K562 (cell line): ENCODE measurements around the gene ZCCHC4. TPM values are rescaled to one million over a fixed set of nuclear protein-coding genes. Genes with fewer than 3 reads are reported as not detected.

Source experiments
- ATAC-seq: fragments of 200-7000 bp; cut with Tn5 transposase; 3 replicates; pipeline ENCODE4 v1.9.1; 2020; ENCODE audit warnings: moderate library complexity
- BruUV-seq: library from RNA; stranded (reverse); fragments of 400-500 nt; replicated peaks from 2 replicates; lab custom pipeline; 2021; lab: Mats Ljungman, UMichigan
- CTCF ChIA-PET: fragments of 300-600 bp; formaldehyde crosslinking; extraction: SDS; loops from one replicate; lab custom pipeline; 2021; ENCODE audit warnings: low intra/inter-chr PET ratio; lab: Yijun Ruan, JAX
- POLR2A ChIA-PET: fragments of 300-600, 350-650 bp; sonication (Branson Sonifier 250); formaldehyde crosslinking; extraction: SDS; loops from one replicate; lab custom pipeline; 2021; ENCODE audit warnings: antibody characterized with exemption, inconsistent platforms; lab: Yijun Ruan, JAX
- DNase-seq, 4 experiments: peaks; one replicate each; pipeline versions ENCODE4 v3.0.0 to v3.0.0-alpha.2; 2011 to 2018; ENCODE audit warnings: low spot score in 3 of 4, mixed read lengths in 3 of 4; ENCODE audit errors: extremely low read depth in 1 of 4
- FAIRE-seq: peaks from 2 replicates; lab custom pipeline; 2011; peaks lifted over from hg19 to GRCh38; lab: Jason Lieb, UNC
- H2AFZ ChIP-seq: 2 replicates; pipeline ENCODE4 v1.6.0; 2011; ENCODE audit warnings: low read depth, low read length, control low read depth, inconsistent platforms
- H3K27ac ChIP-seq: fragments of 200-600 bp; 3 replicates; pipeline ENCODE4 v1.8.0; 2011; ENCODE audit warnings: low read depth, mild to moderate bottlenecking, control low read depth, inconsistent platforms, low read length, moderate library complexity, mixed read lengths; ENCODE audit errors: extremely low read depth
- H3K27me3 ChIP-seq, 2 experiments: fragments of 300-600 bp in 1 of 2; 2 replicates in 1 of 2; 3 replicates in 1 of 2; pipeline versions ENCODE4 v1.6.0 to v1.8.0; 2011; ENCODE audit warnings: inconsistent platforms in 2 of 2, low read length in 2 of 2, mild to moderate bottlenecking in 1 of 2, mixed read lengths in 1 of 2, moderate library complexity in 1 of 2; ENCODE audit not compliant: control insufficient read depth in 2 of 2, insufficient read depth in 2 of 2
- H3K36me3 ChIP-seq: fragments of 300-600 bp; 3 replicates; pipeline ENCODE4 v1.8.0; 2011; ENCODE audit warnings: mild to moderate bottlenecking, low read length, inconsistent platforms; ENCODE audit not compliant: control insufficient read depth, insufficient read depth
- H3K4me1 ChIP-seq, 2 experiments: fragments of 200-600 bp in 1 of 2; replicated peaks in 1 of 2; 2 replicates in 1 of 2; 3 replicates in 1 of 2; pipeline versions ENCODE4 v1.5.1 to v1.8.0; 2011; ENCODE audit warnings: inconsistent platforms in 2 of 2, low read length in 2 of 2, mild to moderate bottlenecking in 1 of 2, mixed read lengths in 1 of 2, moderate library complexity in 1 of 2; ENCODE audit not compliant: control insufficient read depth in 2 of 2, insufficient read depth in 2 of 2
- H3K4me2 ChIP-seq: 2 replicates; pipeline ENCODE4 v1.6.1; 2011; ENCODE audit warnings: low read length, control low read depth, inconsistent platforms, mixed read lengths; ENCODE audit not compliant: insufficient read depth
- H3K4me3 ChIP-seq: fragments of 200-600 bp; sonication (generic), shearing (Covaris generic); 2 replicates; pipeline ENCODE4 v1.5.1; 2016; ENCODE audit warnings: control low read depth, inconsistent platforms
- H3K79me2 ChIP-seq: fragments of 200-600 bp; 3 replicates; pipeline ENCODE4 v1.8.0; 2011; ENCODE audit warnings: low read length, inconsistent platforms; ENCODE audit not compliant: control insufficient read depth, insufficient read depth
- H3K9ac ChIP-seq, 2 experiments: 2 replicates each; pipeline versions ENCODE4 v1.6.0 to v1.6.1; 2011; ENCODE audit warnings: low read depth in 2 of 2, low read length in 2 of 2, control low read depth in 1 of 2, inconsistent platforms in 1 of 2, mild to moderate bottlenecking in 1 of 2, mixed read lengths in 1 of 2; ENCODE audit not compliant: insufficient read depth in 1 of 2
- H3K9me1 ChIP-seq: one replicate; pipeline ENCODE4 v1.6.0; 2011; ENCODE audit warnings: inconsistent platforms, mild to moderate bottlenecking, low read length, moderate library complexity; ENCODE audit not compliant: control insufficient read depth, insufficient read depth
- H3K9me3 ChIP-seq: replicated peaks from 2 replicates; pipeline ENCODE4 v1.5.1; 2011; ENCODE audit warnings: low read depth, low read length, inconsistent platforms; ENCODE audit not compliant: control insufficient read depth, insufficient read depth
- H4K20me1 ChIP-seq: replicated peaks from 2 replicates; pipeline ENCODE4 v1.6.1; 2011; ENCODE audit warnings: low read length, inconsistent platforms, mixed read lengths; ENCODE audit not compliant: control insufficient read depth, insufficient read depth
- ILF3 ChIP-seq: fragments of 450-650 bp; IDR thresholded peaks from 2 replicates; pipeline ENCODE4 v1.6.1; 2018; ENCODE audit warnings: antibody characterized with exemption, mild to moderate bottlenecking, moderate library complexity, borderline replicate concordance
- POLR2AphosphoS5 ChIP-seq: IDR thresholded peaks from 2 replicates; pipeline ENCODE4 v1.6.1; 2011; ENCODE audit warnings: mild to moderate bottlenecking, low read depth, low read length, moderate library complexity; ENCODE audit not compliant: control insufficient read depth, insufficient read depth
- TAF9B ChIP-seq: fragments of 450-650 bp; IDR thresholded peaks from 2 replicates; pipeline ENCODE4 v1.6.1; 2018; ENCODE audit warnings: mild to moderate bottlenecking; ENCODE audit not compliant: partially characterized antibody
- TARDBP ChIP-seq: fragments of 450-650 bp; IDR thresholded peaks from 2 replicates; pipeline ENCODE4 v1.6.1; 2016
- ZFP36 ChIP-seq: fragments of 150-350 bp; IDR thresholded peaks from 2 replicates; pipeline ENCODE4 v1.6.1; 2018; ENCODE audit warnings: low read length, low read depth; ENCODE audit not compliant: partially characterized antibody
- WGBS: fragments of 100-300 bp; shearing (Covaris generic); methylation state at CpG from one replicate; pipeline ENCODE4 v1.1.6; 2016; ENCODE audit warnings: low coverage, mixed read lengths; ENCODE audit not compliant: insufficient coverage; ENCODE audit errors: missing lambda C conversion rate; 5-methylcytosine and 5-hydroxymethylcytosine counted together
- in situ Hi-C: fragments of 300-500 bp; cut with MboI; formaldehyde crosslinking; loops from 4 replicates; pipeline ENCODE4 v1.15.0; 2018; ENCODE audit warnings: inconsistent platforms, mixed read lengths
- intact Hi-C: fragments of 100-400 bp; cut with micrococcal nuclease; formaldehyde crosslinking; loops from 2 replicates; pipeline ENCODE4 v1.14.2; 2022
- polyA plus RNA-seq, 8 experiments: library from polyadenylated mRNA; depleted of rRNA in 4 of 8; stranded (reverse) in 5 of 8; unstranded in 3 of 8; fragments of >200 nt; fragmentation: Nextera tagmentation in 2 of 8; fragmentation: Illumina TruSeq in 1 of 8; extraction: Ambion mirVana in 2 of 8; extraction: Trizol in 1 of 8; gene quantifications; 2 replicates each; pipeline versions ENCODE4 v1.2.1 to v1.2.3, GENCODE V29; 2011 to 2014; ENCODE audit warnings: inconsistent platforms in 1 of 8, missing spikeins in 1 of 8
- total RNA-seq, 7 experiments: library from RNA; depleted of rRNA in 6 of 7; stranded (reverse); fragments of >200 nt in 6 of 7; fragmentation: Illumina TruSeq in 2 of 7; extraction: Trizol in 2 of 7; gene quantifications; 2 replicates each; pipeline versions ENCODE4 v1.2.1 to v1.2.3, GENCODE V29; 2011 to 2021; ENCODE audit warnings: low replicate concordance in 1 of 7

Gene ZCCHC4
- total and polyA plus RNA-seq, 9 of the 15 experiments (the other 6 are each of a cell fraction or from before 2014, with no cell fraction given), result 5.3 to 26.1 (median 15.2) TPM

GRCh38 chr4:25401066-25401465, 88.5 kb downstream of the ZCCHC4 start:
- Histone ChIP-seq H3K27me3 (no peaks in the 10 kb centered on the region), H4K20me1 (no peaks in the 10 kb centered on the region), H3K27ac (no peak overlapping the region), H3K4me2 (no peak overlapping the region), H3K4me1 (no peaks in the 10 kb centered on the region), H3K79me2 (no peaks in the 10 kb centered on the region), H3K9ac (no peak overlapping the region), H3K36me3 (peaks cover 84% of the 10 kb centered on the region), H3K4me3 (no peak overlapping the region), H3K9me1 (no peaks in the 10 kb centered on the region), H3K9me3 (no peaks in the 10 kb centered on the region), H2AFZ (no peak overlapping the region)
- ChIA-PET POLR2A (no interaction called here), CTCF (no interaction called here)
- BruUV-seq, result no TSS peak
- FAIRE-seq (no peak), DNase-seq (no peak), ATAC-seq (no peak)
- in situ Hi-C loops, result no loop called here
- intact Hi-C loops, result no loop called here
- 96% methylated on average over 3 of the region's 3 CpGs for WGBS
- TF ChIP-seq ZFP36, result no peak

GRCh38 chr4:25402521-25402920, 89.9 kb downstream of the ZCCHC4 start:
- Histone ChIP-seq H3K4me1 (no peaks in the 10 kb centered on the region), H3K4me3 (no peak overlapping the region), H3K27ac (no peak overlapping the region), H3K9ac (no peak overlapping the region), H3K36me3 (peaks cover 82% of the 10 kb centered on the region), H3K79me2 (no peaks in the 10 kb centered on the region), H3K27me3 (no peaks in the 10 kb centered on the region), H3K9me1 (no peaks in the 10 kb centered on the region), H3K9me3 (no peaks in the 10 kb centered on the region), H4K20me1 (no peaks in the 10 kb centered on the region), H3K4me2 (no peak overlapping the region), H2AFZ (no peak overlapping the region)
- FAIRE-seq (peak; percentile 11), DNase-seq (no peak), ATAC-seq (no peak)
- intact Hi-C loops (no loop called here), in situ Hi-C loops (no loop called here)
- ChIA-PET POLR2A (no interaction called here), CTCF (no interaction called here)
- TF ChIP-seq ILF3, result no peak
- TF ChIP-seq POLR2AphosphoS5, result no peak
- no peak for TF ChIP-seq TARDBP
- no peak for TF ChIP-seq TAF9B
- 76% methylated on average over 1 of the region's 1 CpG for whole genome bisulfite sequencing
- no TSS peak for BruUV-seq
